Testis (tissue), 3 donors: ENCODE data around the gene CAMKMT. TPM values are rescaled to one million over a fixed set of nuclear protein-coding genes. Genes with fewer than 3 reads are reported as not detected.

Source experiments
- DNase-seq: peaks from one replicate; pipeline ENCODE4 v3.0.0-alpha.2; 2019
- H3K27ac ChIP-seq, 2 donors: fragments of 200-600 bp; sonication (generic); one replicate each; pipeline ENCODE4 v1.5.1; 2019
- H3K27me3 ChIP-seq: fragments of 200-600 bp; sonication (generic); one replicate; pipeline ENCODE4 v1.5.1; 2019
- H3K36me3 ChIP-seq: fragments of 200-600 bp; sonication (generic); one replicate; pipeline ENCODE4 v1.5.1; 2017; ENCODE audit warnings: low read depth; ENCODE audit errors: missing control alignments
- H3K4me1 ChIP-seq: fragments of 200-600 bp; sonication (generic); one replicate; pipeline ENCODE4 v1.5.1; 2019
- H3K4me3 ChIP-seq, 2 donors: fragments of 200-600 bp; sonication (generic); one replicate each; pipeline ENCODE4 v1.5.1; 2017 to 2019
- H3K9me3 ChIP-seq: fragments of 200-600 bp; sonication (generic); one replicate; pipeline ENCODE4 v1.5.1; 2017
- CTCF ChIP-seq, 3 experiments: fragments of 450-650 bp in 2 of 3; fragments of 200-600 bp in 1 of 3; sonication (generic) in 1 of 3; IDR thresholded peaks; one replicate each; pipeline ENCODE4 v1.5.1; 2016 to 2019; ENCODE audit warnings: antibody characterized with exemption in 3 of 3, mild to moderate bottlenecking in 2 of 3, moderate library complexity in 1 of 3
- POLR2A ChIP-seq: fragments of 450-650 bp; IDR thresholded peaks from one replicate; pipeline ENCODE4 v1.6.1; 2017; ENCODE audit warnings: antibody characterized with exemption, mild to moderate bottlenecking, moderate library complexity
- WGBS, 2 donors: methylation state at CpG; one replicate each; pipeline ENCODE4 v1.1.5; 2018; 5-methylcytosine and 5-hydroxymethylcytosine counted together
- intact Hi-C: fragments of 100-400 bp; cut with DNase I; formaldehyde crosslinking; loops from one replicate; pipeline ENCODE4 v1.15.1; 2023; ENCODE audit warnings: low total_unique reads
- polyA plus RNA-seq: library from polyadenylated mRNA; stranded (reverse); fragments of 350-450 nt; fragmentation: Illumina TruSeq; extraction: RNeasy Lipid Tissue Mini Kit (QIAGEN cat#74804); gene quantifications from one replicate; pipeline ENCODE4 v1.2.3, GENCODE V29; 2014; ENCODE audit warnings: low read depth, low replicate concordance; ENCODE audit not compliant: insufficient read depth
- total RNA-seq, 2 donors: library from RNA; depleted of rRNA; stranded (reverse); fragments of >200 nt; gene quantifications; one replicate each; pipeline ENCODE4 v1.2.3, GENCODE V29; 2016

CAMKMT gene
- total and polyA plus RNA-seq, 3 donors from 2014 or later = 15.9 to 21.2 (median 18.5) TPM

DNA sequence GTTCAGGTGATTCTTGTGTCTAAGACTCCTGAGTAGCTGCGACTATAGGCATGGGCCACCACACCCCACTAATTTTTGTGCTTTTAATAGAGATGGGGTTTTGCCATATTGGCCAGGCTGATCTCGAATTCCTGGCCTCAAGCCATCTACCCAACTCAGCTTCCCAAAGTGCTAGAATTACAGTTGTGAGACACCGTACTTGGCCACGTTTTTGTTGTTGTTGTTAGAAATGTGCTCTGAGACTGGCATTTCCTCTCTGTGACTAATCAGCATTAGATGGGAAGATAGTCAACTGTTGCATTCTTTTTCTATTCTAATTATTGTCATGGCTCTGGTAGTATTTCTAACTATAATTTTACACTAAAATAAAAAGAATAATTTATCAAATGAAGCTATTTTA lies 191.7 kb downstream of the CAMKMT start:
- intact Hi-C loops = no loop called here
- H3K4me1 ChIP-seq = no peaks in the 10 kb centered on the region
- no peak for DNase-seq
- TF ChIP-seq CTCF (IDR thresholded peaks at IDR 0.05) (no peak), POLR2A (no peak)
- no peaks in the 10 kb centered on the region for H3K27me3 ChIP-seq
- no peak overlapping the region for H3K4me3 ChIP-seq
- no peak overlapping the region for H3K27ac ChIP-seq
- WGBS, 2 donors = 87 to 88% methylated on average over 4 of the region's 4 CpGs
- no peaks in the 10 kb centered on the region for H3K9me3 ChIP-seq
- H3K36me3 ChIP-seq = no peaks in the 10 kb centered on the region

- Histone ChIP-seq H3K4me1 (no peaks in the 10 kb centered on the region), H3K27ac (no peak overlapping the region), H3K9me3 (no peaks in the 10 kb centered on the region), H3K36me3 (no peaks in the 10 kb centered on the region), H3K4me3 (no peak overlapping the region), H3K27me3 (no peaks in the 10 kb centered on the region)
- no peak for DNase-seq
- TF ChIP-seq POLR2A (no peak), CTCF (IDR thresholded peaks at IDR 0.05) (no peak)
- intact Hi-C loops = no loop called here
Measured at GRCh38 chr2:44555700-44556099, 194.0 kb downstream of the CAMKMT start.

- Histone ChIP-seq H3K27ac (no peak overlapping the region), H3K9me3 (no peaks in the 10 kb centered on the region), H3K36me3 (no peaks in the 10 kb centered on the region), H3K4me1 (no peaks in the 10 kb centered on the region), H3K4me3 (no peak overlapping the region), H3K27me3 (no peaks in the 10 kb centered on the region)
- WGBS, 2 donors = 89 to 95% methylated on average over 1 of the region's 1 CpG
- intact Hi-C loops = no loop called here
- no peak for DNase-seq
- no peak for TF ChIP-seq CTCF (IDR thresholded peaks at IDR 0.05)
- no peak for TF ChIP-seq POLR2A
Measured at GRCh38 chr2:44559108-44559507, 197.4 kb downstream of the CAMKMT start.

DNA sequence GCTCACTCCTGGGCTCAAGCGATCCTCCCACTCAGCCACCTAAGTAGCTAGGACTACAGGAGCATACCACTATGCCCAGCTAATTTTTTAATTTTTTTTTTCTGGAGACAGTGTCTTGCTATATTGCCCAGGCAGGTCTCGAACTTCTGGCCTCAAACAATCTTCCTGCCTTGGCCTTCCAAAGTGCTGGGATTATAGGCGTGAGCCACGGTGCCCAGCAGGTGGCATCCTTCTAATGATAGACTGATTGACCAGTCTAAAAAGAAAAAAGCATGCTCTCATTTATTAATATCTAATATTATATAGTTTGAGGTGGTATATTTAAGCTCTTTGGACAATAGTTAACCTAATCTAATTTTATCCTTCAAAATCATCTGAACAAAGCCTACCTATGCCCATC lies 198.6 kb downstream of the CAMKMT start:
- H3K36me3 ChIP-seq = no peaks in the 10 kb centered on the region
- no peaks in the 10 kb centered on the region for H3K4me1 ChIP-seq
- H3K9me3 ChIP-seq = no peaks in the 10 kb centered on the region
- DNase-seq = peak; percentile 63
- TF ChIP-seq CTCF (IDR thresholded peaks at IDR 0.05) (peak in 1 of 3 experiments; percentile 32), POLR2A (no peak)
- no peaks in the 10 kb centered on the region for H3K27me3 ChIP-seq
- intact Hi-C loops = no loop called here
- no peak overlapping the region for H3K27ac ChIP-seq
- WGBS, 2 donors = 90 to 91% methylated on average over 4 of the region's 4 CpGs
- no peak overlapping the region for H3K4me3 ChIP-seq

GRCh38 chr2:44560941-44561340 lies 199.2 kb downstream of the CAMKMT start:
- TF ChIP-seq CTCF (IDR thresholded peaks at IDR 0.05) (no peak), POLR2A (no peak)
- WGBS, 2 donors = 38 to 61% methylated on average over 1 of the region's 1 CpG
- DNase-seq = no peak
- no peaks in the 10 kb centered on the region for H3K9me3 ChIP-seq
- H3K4me3 ChIP-seq = no peak overlapping the region
- H3K27me3 ChIP-seq = no peaks in the 10 kb centered on the region
- intact Hi-C loops = no loop called here
- no peaks in the 10 kb centered on the region for H3K36me3 ChIP-seq
- no peak overlapping the region for H3K27ac ChIP-seq
- H3K4me1 ChIP-seq = no peaks in the 10 kb centered on the region
